NCI-H187 (cell line): ENCODE data around the gene TFF3.

Experiments
- DNase-seq, 2 experiments: peaks; one replicate each; lab custom pipeline; 2025; lab: John Stamatoyannopoulos, UW

Gene TFF3

GRCh38 chr21:42315296-42315891 is at the start of gene TFF3:
Gene TFF3 (minus strand): TSS chr21:42315409. CDS start chr21:42315374, 35 bp downstream.
- DNase-seq = peak; percentile 82 to 90

GRCh38 chr21:42364304-42364865 is 49.2 kb upstream of the TFF3 start:
- DNase-seq = no peak

GRCh38 chr21:42363312-42363711 is 48.1 kb upstream of the TFF3 start:
- no peak for DNase-seq

- DNase-seq = no peak
Measured at GRCh38 chr21:42362700-42363099, 47.5 kb upstream of the TFF3 start.

GRCh38 chr21:42362198-42362597 is 47.0 kb upstream of the TFF3 start:
- DNase-seq = no peak

- DNase-seq = no peak
Measured at GRCh38 chr21:42361286-42361685, 46.1 kb upstream of the TFF3 start.

GRCh38 chr21:42360317-42360716 is 45.1 kb upstream of the TFF3 start:
- no peak for DNase-seq

- DNase-seq = no peak
Measured at GRCh38 chr21:42358937-42359336, 43.7 kb upstream of the TFF3 start.

GRCh38 chr21:42358261-42358660 is 43.1 kb upstream of the TFF3 start:
- no peak for DNase-seq

- no peak for DNase-seq
Measured at GRCh38 chr21:42357307-42357706, 42.1 kb upstream of the TFF3 start.

GRCh38 chr21:42356650-42357049 is 41.4 kb upstream of the TFF3 start:
- no peak for DNase-seq

- DNase-seq = no peak
Measured at GRCh38 chr21:42356046-42356445, 40.8 kb upstream of the TFF3 start.

- no peak for DNase-seq
Measured at GRCh38 chr21:42353623-42354022, 38.4 kb upstream of the TFF3 start.

- no peak for DNase-seq
Measured at GRCh38 chr21:42352441-42353095, 37.4 kb upstream of the TFF3 start.

- DNase-seq = no peak
Measured at GRCh38 chr21:42351626-42352440, 36.6 kb upstream of the TFF3 start.

GRCh38 chr21:42350927-42351426 is 35.8 kb upstream of the TFF3 start, which contains the start of gene TFF2:
Gene TFF2 (minus strand): TSS chr21:42350994. CDS start chr21:42350957, 37 bp downstream.
- DNase-seq = no peak

GRCh38 chr21:42350318-42350910 is 35.2 kb upstream of the TFF3 start:
- DNase-seq = no peak

- DNase-seq = no peak
Measured at GRCh38 chr21:42349420-42350317, 34.5 kb upstream of the TFF3 start.

GRCh38 chr21:42348762-42349161 is 33.6 kb upstream of the TFF3 start:
- no peak for DNase-seq

GRCh38 chr21:42347601-42348327 is 32.6 kb upstream of the TFF3 start:
- no peak for DNase-seq
